Retina (tissue), 1 donor: ENCODE measurements around the gene FNBP1.
"Not testable (repeated sequence)": the region's sequence is repeated elsewhere in the genome, so short reads cannot be mapped to it uniquely, and the experiment has no call there.

Experiments used
- DNase-seq: peaks from one replicate; pipeline ENCODE4 v3.0.0-alpha.2; 2016

FNBP1 gene

GRCh38 chr9:129910628-129911567, 132.1 kb downstream of the FNBP1 start:
- no peak for DNase-seq

GRCh38 chr9:129909851-129910250, 133.1 kb downstream of the FNBP1 start:
- no peak for DNase-seq

- DNase-seq = no peak
Measured at GRCh38 chr9:129908906-129909305, 134.1 kb downstream of the FNBP1 start.

GRCh38 chr9:129907201-129907600, 135.8 kb downstream of the FNBP1 start:
- DNase-seq = no peak

- no peak for DNase-seq
Measured at GRCh38 chr9:129906298-129906697, 136.7 kb downstream of the FNBP1 start.

- DNase-seq = no peak
Measured at GRCh38 chr9:129904734-129905133, 138.3 kb downstream of the FNBP1 start.

GRCh38 chr9:129902740-129903134, 140.3 kb downstream of the FNBP1 start:
- DNase-seq = no peak

- no peak for DNase-seq
Measured at GRCh38 chr9:129901993-129902739, 140.8 kb downstream of the FNBP1 start.

GRCh38 chr9:129900263-129901027, 142.5 kb downstream of the FNBP1 start:
- DNase-seq = no peak

GRCh38 chr9:129899620-129900019, 143.4 kb downstream of the FNBP1 start:
- no peak for DNase-seq

GRCh38 chr9:129898185-129898584, 144.8 kb downstream of the FNBP1 start:
- DNase-seq = no peak

- no peak for DNase-seq
Measured at GRCh38 chr9:129897263-129897662, 145.7 kb downstream of the FNBP1 start.

GRCh38 chr9:129895376-129896268, 147.4 kb downstream of the FNBP1 start:
- no peak for DNase-seq

- DNase-seq = no peak
Measured at GRCh38 chr9:129894120-129894823, 148.7 kb downstream of the FNBP1 start.

- no peak for DNase-seq
Measured at GRCh38 chr9:129891569-129891968, 151.4 kb downstream of the FNBP1 start.

GRCh38 chr9:129890718-129891299, 152.2 kb downstream of the FNBP1 start:
- not testable (repeated sequence) for DNase-seq

- no peak for DNase-seq
Measured at GRCh38 chr9:129889941-129890717, 152.9 kb downstream of the FNBP1 start.

GRCh38 chr9:129889122-129889940, 153.7 kb downstream of the FNBP1 start:
- no peak for DNase-seq
